Ammon's horn (tissue), 1 donor: Measurements from ENCODE around the gene ATRNL1.
"Not testable (repeated sequence)": the region's sequence is repeated elsewhere in the genome, so short reads cannot be mapped to it uniquely, and the experiment has no call there.

Experiments used
- DNase-seq: peaks from one replicate; pipeline ENCODE4 v3.0.0-alpha.2; 2016; ENCODE audit warnings: low spot score

The ATRNL1 gene

GRCh38 chr10:115219203-115219602, 126.0 kb downstream of the ATRNL1 start:
- no peak for DNase-seq

- DNase-seq: no peak
Measured at GRCh38 chr10:115222039-115222438, 128.9 kb downstream of the ATRNL1 start.

- no peak for DNase-seq
Measured at GRCh38 chr10:115239761-115240160, 146.6 kb downstream of the ATRNL1 start.

- no peak for DNase-seq
Measured at GRCh38 chr10:115250784-115251183, 157.6 kb downstream of the ATRNL1 start.

DNA sequence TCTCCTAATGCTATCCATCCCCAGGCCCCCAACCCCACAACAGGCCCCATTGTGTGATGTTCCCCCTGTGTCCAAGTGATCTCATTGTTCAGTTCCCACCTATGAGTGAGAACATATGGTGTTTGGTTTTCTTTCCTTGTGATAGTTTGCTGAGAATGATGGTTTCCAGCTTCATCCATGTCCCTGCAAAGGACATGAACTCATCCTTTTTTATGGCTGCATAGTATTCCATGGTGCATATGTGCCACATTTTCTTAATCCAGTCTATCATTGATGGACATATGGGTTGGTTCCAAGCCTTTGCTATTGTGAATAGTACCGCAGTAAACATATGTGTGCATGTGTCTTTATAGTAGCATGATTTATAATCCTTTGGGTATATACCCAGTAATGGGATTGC, 160.6 kb downstream of the ATRNL1 start:
- not testable (repeated sequence) for DNase-seq

GRCh38 chr10:115272482-115272881, 179.3 kb downstream of the ATRNL1 start:
- DNase-seq: no peak

GRCh38 chr10:115278294-115278693, 185.1 kb downstream of the ATRNL1 start:
- DNase-seq: no peak

DNA sequence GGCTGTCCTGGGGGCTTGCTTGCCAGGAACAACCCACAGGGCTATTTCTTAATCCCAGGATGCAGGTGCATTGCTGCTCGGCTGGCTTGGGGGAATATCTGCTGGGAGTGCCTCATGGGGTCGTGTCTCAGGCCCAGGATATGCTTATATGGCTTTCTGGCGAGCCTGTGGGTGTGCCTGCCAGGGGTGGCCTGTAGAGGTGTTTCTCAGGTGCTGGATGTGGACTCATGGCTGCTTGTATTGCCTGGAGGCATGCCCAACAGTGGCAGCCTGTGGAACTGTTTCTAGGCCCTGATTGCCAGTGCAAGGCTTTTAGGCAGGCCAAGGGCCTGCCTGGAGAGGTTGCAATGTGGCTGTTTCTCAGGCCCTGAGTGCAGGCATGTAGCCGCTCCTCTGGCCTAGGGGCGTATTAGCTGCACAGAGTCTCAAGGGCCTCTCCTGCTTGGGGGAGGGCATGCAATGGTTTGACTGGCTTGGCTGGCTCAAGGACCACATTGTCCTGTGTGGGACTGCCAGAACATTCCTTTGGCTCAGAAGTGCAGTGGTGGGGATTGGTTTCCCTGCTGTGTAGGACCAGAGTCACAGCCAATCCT, 202.1 kb downstream of the ATRNL1 start:
- no peak for DNase-seq

- DNase-seq: no peak
Measured at GRCh38 chr10:115300080-115300479, 206.9 kb downstream of the ATRNL1 start.

DNA sequence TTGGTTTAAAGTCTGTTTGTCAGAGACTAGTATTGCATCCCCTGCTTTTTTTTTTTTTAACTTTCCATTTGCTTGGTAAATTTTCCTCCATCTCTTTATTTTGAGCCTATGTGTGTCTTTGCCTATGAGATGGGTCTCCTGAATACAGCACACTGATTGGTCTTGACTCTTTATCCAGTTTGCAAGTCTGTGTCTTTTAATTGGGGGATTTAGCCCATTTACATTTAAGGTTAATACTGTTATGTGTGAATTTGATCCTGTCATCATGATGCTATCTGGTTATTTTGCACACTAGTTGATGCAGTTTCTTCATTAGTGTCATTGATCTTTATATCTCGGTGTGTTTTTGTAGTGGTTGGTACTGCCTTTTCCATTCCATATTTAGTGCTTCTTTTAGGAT, 226.5 kb downstream of the ATRNL1 start:
- DNase-seq: not testable (repeated sequence)

DNA sequence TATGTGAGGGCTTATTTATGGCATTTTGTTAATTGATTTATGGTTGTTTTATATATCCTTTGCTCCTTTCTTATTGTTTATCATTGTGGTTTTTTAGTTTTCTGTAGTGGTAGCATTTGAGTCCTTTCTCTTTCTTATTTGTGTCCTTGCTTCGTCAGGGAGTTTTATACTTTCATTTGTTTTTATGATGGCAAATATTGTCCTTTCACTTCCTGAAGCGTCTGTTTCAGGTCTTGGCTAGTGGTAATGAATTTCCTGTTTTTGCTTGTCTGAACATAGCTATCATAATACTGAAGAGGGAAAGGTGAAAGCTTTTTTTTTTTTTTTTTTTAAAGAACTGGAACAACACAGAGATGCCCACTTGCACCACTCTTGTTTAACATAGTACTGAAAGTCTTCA, 228.2 kb downstream of the ATRNL1 start:
- no peak for DNase-seq

DNA sequence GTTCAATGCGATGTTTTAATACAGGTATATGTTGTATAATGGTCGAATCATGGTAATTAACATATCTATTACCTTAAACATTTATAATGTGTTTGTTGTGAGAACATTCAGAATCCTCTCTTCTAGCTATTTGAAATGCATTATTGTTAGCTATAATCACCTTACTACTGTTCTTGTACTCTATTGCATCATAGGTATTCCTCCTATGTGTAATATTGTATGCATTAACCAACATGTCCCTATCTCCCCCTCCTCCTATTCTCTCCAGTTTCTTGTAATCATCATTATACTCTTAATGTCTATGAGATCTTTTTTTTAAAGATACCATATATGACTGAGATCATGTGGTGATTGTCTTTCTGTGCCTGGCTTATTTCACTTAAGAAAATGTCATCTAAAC, 235.2 kb downstream of the ATRNL1 start:
- DNase-seq: no peak

DNA sequence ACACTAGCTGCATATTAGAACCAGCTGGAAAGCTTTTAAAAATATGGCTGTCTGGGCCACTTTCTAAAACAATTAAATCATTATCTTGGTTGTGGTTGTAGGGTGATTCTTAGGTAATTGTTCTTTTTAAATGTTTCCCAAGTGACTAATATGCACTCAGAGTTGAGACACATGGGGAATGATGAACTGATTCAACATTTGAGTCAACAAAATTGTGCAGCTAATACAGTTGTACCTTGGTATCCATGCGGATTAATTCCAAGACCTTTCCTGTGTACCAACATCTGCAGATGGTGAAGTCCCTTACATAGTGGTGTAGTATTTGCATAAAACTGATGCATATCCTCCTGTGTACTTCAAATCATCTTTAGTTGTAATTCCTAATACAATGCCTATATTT, 242.2 kb downstream of the ATRNL1 start:
- no peak for DNase-seq

GRCh38 chr10:115355162-115355760, 262.1 kb downstream of the ATRNL1 start:
- DNase-seq: peak; percentile 23

GRCh38 chr10:115367920-115368319, 274.8 kb downstream of the ATRNL1 start:
- DNase-seq: not testable (repeated sequence)

DNA sequence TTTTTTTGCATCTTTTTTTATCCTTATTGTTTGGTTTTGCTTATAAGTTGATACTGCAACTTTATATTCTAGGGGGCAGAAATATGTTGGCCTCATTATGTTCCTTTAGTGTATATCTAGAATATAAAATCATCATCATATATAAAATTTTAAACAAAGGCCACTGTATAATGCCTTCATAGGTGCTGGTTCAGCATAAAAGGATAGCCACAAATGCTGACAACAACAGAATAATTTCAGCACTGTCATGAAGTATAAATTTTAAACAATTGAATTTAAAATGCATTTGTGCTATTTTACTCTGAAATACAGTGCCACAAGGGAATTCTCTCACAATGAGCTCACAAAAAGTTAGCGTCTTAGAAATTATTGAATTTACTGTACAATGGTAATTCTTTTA, 285.9 kb downstream of the ATRNL1 start:
- no peak for DNase-seq

GRCh38 chr10:115384665-115385064, 291.5 kb downstream of the ATRNL1 start:
- no peak for DNase-seq

DNA sequence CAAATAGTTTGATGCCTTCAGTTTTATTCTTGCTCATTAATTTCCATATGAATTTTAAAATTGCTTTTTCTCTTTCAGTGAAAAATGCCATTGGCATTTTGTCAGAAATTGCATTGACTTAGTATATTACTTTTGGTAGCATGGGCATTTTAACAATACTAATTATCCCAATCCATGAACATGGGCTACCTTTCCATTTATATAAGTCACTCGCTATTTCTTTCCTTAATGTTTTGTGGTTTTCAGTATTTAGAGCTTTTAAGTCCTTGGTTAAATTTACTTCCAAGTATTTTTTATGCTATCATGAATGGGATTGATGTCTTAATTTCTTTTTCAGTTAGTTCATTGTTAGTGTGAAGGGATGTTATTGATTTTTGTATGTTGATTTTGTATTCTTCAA, 297.4 kb downstream of the ATRNL1 start:
- no peak for DNase-seq

- DNase-seq: no peak
Measured at GRCh38 chr10:115398026-115398425, 304.9 kb downstream of the ATRNL1 start.

- no peak for DNase-seq
Measured at GRCh38 chr10:115402699-115403098, 309.5 kb downstream of the ATRNL1 start.

- not testable (repeated sequence) for DNase-seq
Measured at GRCh38 chr10:115405838-115406237, 312.7 kb downstream of the ATRNL1 start.

DNA sequence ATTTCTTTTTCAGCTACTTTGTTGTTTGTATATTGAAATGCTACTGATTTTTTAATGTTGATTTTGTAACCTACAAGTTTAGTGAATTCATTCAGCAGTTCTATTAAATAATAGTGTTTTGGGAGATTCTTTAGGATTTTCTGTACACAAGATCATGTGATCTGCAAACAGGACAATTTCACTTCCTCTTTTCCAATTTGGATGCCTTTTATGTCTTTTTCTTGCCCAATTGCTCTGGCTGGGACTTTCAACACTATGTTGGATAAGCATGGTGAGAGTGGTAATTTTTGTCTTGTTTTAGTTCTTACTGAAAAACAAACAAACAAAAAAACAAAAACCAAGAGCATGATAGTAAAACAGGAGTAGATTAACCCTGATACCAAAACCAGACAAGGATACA, 316.2 kb downstream of the ATRNL1 start:
- DNase-seq: no peak

DNA sequence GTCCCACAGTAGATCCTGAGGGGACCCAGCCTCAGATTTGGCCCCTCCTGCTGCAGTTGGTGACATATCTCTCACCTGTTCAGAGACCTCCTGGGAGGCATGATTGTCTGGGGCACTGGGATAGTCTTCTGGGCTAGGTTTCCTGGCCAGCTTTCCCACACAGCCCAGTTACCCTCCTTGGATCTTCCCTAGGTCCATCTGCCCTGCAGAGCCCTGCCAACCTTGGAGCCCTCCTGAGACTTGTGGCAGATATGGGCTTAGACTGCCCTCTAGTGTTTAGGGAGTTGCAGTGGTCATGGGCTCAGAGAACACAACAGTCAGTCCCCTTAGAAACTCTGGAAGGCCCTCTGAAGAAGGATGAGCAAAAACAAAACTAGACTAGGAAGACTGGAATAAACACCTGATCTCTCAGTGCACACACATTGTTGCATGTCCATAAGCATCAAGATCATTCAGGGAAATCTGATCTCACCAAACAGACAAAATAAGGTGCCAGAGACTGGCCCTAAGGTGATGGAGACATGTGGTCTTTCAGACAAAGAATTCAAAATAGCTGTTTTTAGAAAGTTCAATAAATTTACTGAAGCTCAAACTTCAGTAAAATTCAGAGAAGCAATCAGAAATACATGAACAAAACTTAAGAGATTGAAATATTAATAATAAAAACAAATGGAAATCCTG, 324.6 kb downstream of the ATRNL1 start:
- no peak for DNase-seq

- no peak for DNase-seq
Measured at GRCh38 chr10:115422624-115423023, 329.5 kb downstream of the ATRNL1 start.
